HCT116 (cell line): ENCODE data around the gene TRIM72. TPM values are rescaled to one million over a fixed set of nuclear protein-coding genes. Genes with fewer than 3 reads are reported as not detected.

Source experiments
- ATAC-seq: fragments of 200-7000 bp; cut with Tn5 transposase; 2 replicates; pipeline ENCODE4 v1.9.1; 2020; ENCODE audit warnings: mild to moderate bottlenecking, moderate library complexity
- BruUV-seq: library from RNA; stranded (reverse); fragments of 400-500 nt; replicated peaks from 2 replicates; lab custom pipeline; 2021; lab: Mats Ljungman, UMichigan
- CTCF ChIA-PET: fragments of 300-600 bp; sonication (Branson Sonifier 250); formaldehyde crosslinking; loops from one replicate; lab custom pipeline; 2021; ENCODE audit warnings: antibody characterized with exemption; lab: Charles Lee
- POLR2A ChIA-PET: fragments of 300-600, 350-600 bp; sonication (Branson Sonifier 250); formaldehyde crosslinking; loops from one replicate; lab custom pipeline; 2021; ENCODE audit warnings: antibody characterized with exemption; lab: Charles Lee
- RAD21 ChIA-PET, 2 experiments: fragments of 300-600 bp; sonication (Branson Sonifier 250); formaldehyde crosslinking; loops; one replicate each; lab custom pipeline; 2023; ENCODE audit warnings: low total read pairs in 2 of 2; ENCODE audit not compliant: uncharacterized antibody in 2 of 2, unreplicated experiment in 2 of 2, low non-redundant PET in 1 of 2; lab: Charles Lee
- DNase-seq: peaks from one replicate; pipeline ENCODE4 v3.0.0-alpha.2; 2010; ENCODE audit warnings: low read depth, low spot score
- H2AFZ ChIP-seq: fragments of 200-600 bp; shearing (Covaris generic), sonication (generic); 2 replicates; pipeline ENCODE4 v1.6.1; 2017; ENCODE audit warnings: low read depth, mixed run types, mixed read lengths, antibody characterized with exemption, low read length; ENCODE audit not compliant: poor library complexity, severe bottlenecking
- H3K27ac ChIP-seq: 2 replicates; pipeline ENCODE4 v1.5.1; 2012; ENCODE audit warnings: low read depth, low read length
- H3K27me3 ChIP-seq: fragments of 200-600 bp; sonication (generic); 2 replicates; pipeline ENCODE4 v1.6.1; 2016; ENCODE audit warnings: mixed run types, low read length, mixed read lengths; ENCODE audit not compliant: insufficient read depth
- H3K36me3 ChIP-seq, 2 experiments: fragments of 200-500 bp in 1 of 2; fragments of 200-600 bp in 1 of 2; sonication (Bioruptor generic) in 1 of 2; sonication (generic) in 1 of 2; 2 replicates each; pipeline versions ENCODE4 v1.5.1 to v1.6.1; 2014 to 2016; ENCODE audit warnings: low read length in 2 of 2, inconsistent platforms in 1 of 2, mixed read lengths in 1 of 2, mixed run types in 1 of 2; ENCODE audit not compliant: insufficient read depth in 2 of 2, control insufficient read depth in 1 of 2
- H3K4me1 ChIP-seq, 2 experiments: fragments of 200-600 bp in 1 of 2; sonication (generic) in 1 of 2; 2 replicates each; pipeline versions ENCODE4 v1.5.1 to v1.6.1; 2012 to 2017; ENCODE audit warnings: low read length in 2 of 2, inconsistent platforms in 1 of 2, mild to moderate bottlenecking in 1 of 2, mixed read lengths in 1 of 2, mixed run types in 1 of 2, moderate library complexity in 1 of 2; ENCODE audit not compliant: insufficient read depth in 2 of 2, control insufficient read depth in 1 of 2
- H3K4me2 ChIP-seq: fragments of 200-600 bp; sonication (generic); 2 replicates; pipeline ENCODE4 v1.6.1; 2017; ENCODE audit warnings: mixed run types, low read length, mixed read lengths
- H3K4me3 ChIP-seq, 2 experiments: fragments of 200-600 bp in 1 of 2; sonication (generic) in 1 of 2; replicated peaks in 1 of 2; 2 replicates each; pipeline ENCODE4 v1.5.1; 2011 to 2016; ENCODE audit warnings: low read length in 2 of 2, control low read depth in 1 of 2, low read depth in 1 of 2, mild to moderate bottlenecking in 1 of 2, mixed read lengths in 1 of 2, mixed run types in 1 of 2
- H3K79me2 ChIP-seq: fragments of 200-600 bp; sonication (generic); 2 replicates; pipeline ENCODE4 v1.6.1; 2017; ENCODE audit warnings: mild to moderate bottlenecking, mixed run types, low read length, moderate library complexity, mixed read lengths; ENCODE audit not compliant: insufficient read depth
- H3K9ac ChIP-seq: fragments of 200-600 bp; sonication (generic); 2 replicates; pipeline ENCODE4 v1.6.1; 2016; ENCODE audit warnings: low read length, mixed read lengths
- H3K9me2 ChIP-seq: fragments of 200-600 bp; sonication (generic), shearing (Covaris generic); 2 replicates; pipeline ENCODE4 v1.6.1; 2017; ENCODE audit warnings: mixed run types, mild to moderate bottlenecking, moderate library complexity; ENCODE audit not compliant: insufficient read depth
- H3K9me3 ChIP-seq, 2 experiments: fragments of 200-500 bp in 1 of 2; fragments of 200-600 bp in 1 of 2; sonication (Bioruptor generic) in 1 of 2; sonication (generic) in 1 of 2; 2 replicates each; pipeline ENCODE4 v1.6.1; 2014 to 2017; ENCODE audit warnings: low read length in 2 of 2, mixed read lengths in 2 of 2, inconsistent platforms in 1 of 2, low read depth in 1 of 2, mild to moderate bottlenecking in 1 of 2, mixed run types in 1 of 2, moderate library complexity in 1 of 2; ENCODE audit not compliant: control insufficient read depth in 1 of 2, insufficient read depth in 1 of 2
- H4K20me1 ChIP-seq: fragments of 200-600 bp; sonication (generic), shearing (Covaris generic); 2 replicates; pipeline ENCODE4 v1.6.1; 2017; ENCODE audit warnings: mixed run types, mild to moderate bottlenecking, moderate library complexity; ENCODE audit not compliant: insufficient read depth
- CTCF ChIP-seq, 3 experiments: fragments of 200-600 bp in 1 of 3; sonication (generic) in 1 of 3; IDR thresholded peaks in 2 of 3; conservative IDR thresholded peaks in 1 of 3; 2 replicates each; pipeline ENCODE4 v1.5.1; 2012 to 2017; ENCODE audit warnings: low read depth in 2 of 3, low read length in 2 of 3, antibody characterized with exemption in 1 of 3, borderline replicate concordance in 1 of 3, control low read depth in 1 of 3, mild to moderate bottlenecking in 1 of 3, mixed read lengths in 1 of 3, mixed run types in 1 of 3, moderate library complexity in 1 of 3; ENCODE audit not compliant: insufficient read depth in 1 of 3
- EZH2 ChIP-seq: fragments of 200-600 bp; sonication (generic); IDR thresholded peaks from 2 replicates; pipeline ENCODE4 v1.6.1; 2017; ENCODE audit warnings: antibody characterized with exemption, mixed run types
- EZH2phosphoT487 ChIP-seq: fragments of 200-600 bp; IDR thresholded peaks from 2 replicates; pipeline ENCODE4 v1.6.1; 2018; ENCODE audit warnings: antibody characterized with exemption, borderline replicate concordance
- FOSL1 ChIP-seq: IDR thresholded peaks from 2 replicates; pipeline ENCODE4 v1.6.1; 2012; ENCODE audit warnings: low read depth
- POLR2AphosphoS5 ChIP-seq: IDR thresholded peaks from 2 replicates; pipeline ENCODE4 v1.6.1; 2011; ENCODE audit warnings: mild to moderate bottlenecking, low read depth, low read length, moderate library complexity
- RAD21 ChIP-seq: IDR thresholded peaks from 2 replicates; pipeline ENCODE4 v1.6.1; 2012; ENCODE audit warnings: low read depth, mild to moderate bottlenecking
- REST ChIP-seq: IDR thresholded peaks from 2 replicates; pipeline ENCODE4 v1.6.1; 2012; ENCODE audit warnings: low read depth
- SIN3A ChIP-seq: IDR thresholded peaks from 2 replicates; pipeline ENCODE4 v1.6.1; 2012; ENCODE audit warnings: low read depth
- SP1 ChIP-seq: IDR thresholded peaks from 2 replicates; pipeline ENCODE4 v1.6.1; 2012; ENCODE audit warnings: low read depth
- SRF ChIP-seq: IDR thresholded peaks from 2 replicates; pipeline ENCODE4 v1.6.1; 2012; ENCODE audit warnings: low read depth
- TCF7L2 ChIP-seq: IDR thresholded peaks from 2 replicates; pipeline ENCODE4 v1.7.0; 2011; ENCODE audit warnings: borderline replicate concordance, inconsistent platforms; ENCODE audit not compliant: insufficient read depth, insufficient read length; ENCODE audit errors: extremely low read depth
- YY1 ChIP-seq: IDR thresholded peaks from 2 replicates; pipeline ENCODE4 v1.6.1; 2011; ENCODE audit warnings: low read length, low read depth, moderate library complexity, mild to moderate bottlenecking; ENCODE audit not compliant: insufficient replicate concordance; ENCODE audit errors: extremely low read depth
- ZBTB33 ChIP-seq: IDR thresholded peaks from 2 replicates; pipeline ENCODE4 v1.6.1; 2011; ENCODE audit warnings: mild to moderate bottlenecking, low read length, moderate library complexity; ENCODE audit not compliant: insufficient replicate concordance; ENCODE audit errors: extremely low read depth
- ZNF274 ChIP-seq: fragments of 200-500 bp; sonication (Bioruptor generic); IDR thresholded peaks from 2 replicates; pipeline ENCODE4 v1.6.1; 2014; ENCODE audit warnings: mild to moderate bottlenecking, low read depth, low read length, inconsistent platforms
- intact Hi-C: fragments of 100-400 bp; cut with micrococcal nuclease; formaldehyde crosslinking; loops from 2 replicates; pipeline ENCODE4 v1.10.0; 2022
- total RNA-seq: library from RNA; stranded (reverse); gene quantifications from one replicate; pipeline ENCODE4 v1.2.1, GENCODE V29; 2021; ENCODE audit not compliant: unreplicated experiment

Gene TRIM72
- total RNA-seq, 1 experiment from 2014 or later: 43.8 TPM

GRCh38 chr16:31179747-31180459, 34.0 kb upstream of the TRIM72 start, which contains the start of gene FUS (continued):
- TF ChIP-seq YY1 (peak; percentile 82), ZNF274 (no peak), SRF (no peak), FOSL1 (no peak)

- DNase-seq (no peak), ATAC-seq (no peak)
- peaks cover 33 to 51% of the 10 kb centered on the region in 2 experiments for H3K36me3 ChIP-seq
- ChIA-PET CTCF (interaction anchor here (1.0 kb wide), 1 partner anchor 39 kb away, joined by 7 read pairs; no protein-coding TSS in a partner anchor), POLR2A (interaction anchor here (0.7 to 2.1 kb wide), 11 partner anchors 8 to 108 kb away, joined by 3 to 17 read pairs (median 8); partner anchors contain the start of genes KAT8, TRIM72 and ZNF668), RAD21 (no interaction called here)
- no peaks in the 10 kb centered on the region for H3K9me2 ChIP-seq
- peak overlapping the region; percentile 92 for H3K27ac ChIP-seq
- H3K4me2 ChIP-seq: peak overlapping the region; percentile 92
- H3K79me2 ChIP-seq: peaks cover 63% of the 10 kb centered on the region
- no peaks in the 10 kb centered on the region for H3K9me3 ChIP-seq
- H3K4me3 ChIP-seq: peak overlapping the region; percentile 90 to 93
- H3K9ac ChIP-seq: peak overlapping the region; percentile 98
- no peak overlapping the region for H2AFZ ChIP-seq
- TSS peak; percentile 37 for BruUV-seq
- intact Hi-C loops: no loop called here
- H4K20me1 ChIP-seq: peaks cover 51% of the 10 kb centered on the region
- H3K27me3 ChIP-seq: no peaks in the 10 kb centered on the region
- H3K4me1 ChIP-seq: peaks cover 10 to 26% of the 10 kb centered on the region in 2 experiments
- TF ChIP-seq YY1 (no peak), CTCF (IDR thresholded peaks at IDR 0.05 in 2 of 3, conservative IDR thresholded peaks at IDR 0.05 in 1 of 3; ENCODE audit: borderline replicate concordance in 1 of 3, insufficient read depth in 1 of 3, low read depth in 2 of 3, low read length in 2 of 3) (no peak), EZH2 (no peak), POLR2AphosphoS5 (no peak), EZH2phosphoT487 (no peak), ZBTB33 (no peak), FOSL1 (no peak), TCF7L2 (no peak), SP1 (no peak), RAD21 (no peak), SRF (no peak), REST (no peak), SIN3A (no peak)
These were observed 32.7 kb upstream of the TRIM72 start for GRCh38 chr16:31181102-31181830.
